Activated CD8-positive, alpha-beta memory T cell treated with anti-CD3 and anti-CD28 coated beads, Interleukin-2, amount 50 U/mL, for 24 hours (primary cell): ENCODE data around the gene CUX1.

Experiments
- DNase-seq: peaks from one replicate; pipeline ENCODE4 v3.0.0-alpha.2; 2020; ENCODE audit errors: extremely low read depth

CUX1 gene

DNA sequence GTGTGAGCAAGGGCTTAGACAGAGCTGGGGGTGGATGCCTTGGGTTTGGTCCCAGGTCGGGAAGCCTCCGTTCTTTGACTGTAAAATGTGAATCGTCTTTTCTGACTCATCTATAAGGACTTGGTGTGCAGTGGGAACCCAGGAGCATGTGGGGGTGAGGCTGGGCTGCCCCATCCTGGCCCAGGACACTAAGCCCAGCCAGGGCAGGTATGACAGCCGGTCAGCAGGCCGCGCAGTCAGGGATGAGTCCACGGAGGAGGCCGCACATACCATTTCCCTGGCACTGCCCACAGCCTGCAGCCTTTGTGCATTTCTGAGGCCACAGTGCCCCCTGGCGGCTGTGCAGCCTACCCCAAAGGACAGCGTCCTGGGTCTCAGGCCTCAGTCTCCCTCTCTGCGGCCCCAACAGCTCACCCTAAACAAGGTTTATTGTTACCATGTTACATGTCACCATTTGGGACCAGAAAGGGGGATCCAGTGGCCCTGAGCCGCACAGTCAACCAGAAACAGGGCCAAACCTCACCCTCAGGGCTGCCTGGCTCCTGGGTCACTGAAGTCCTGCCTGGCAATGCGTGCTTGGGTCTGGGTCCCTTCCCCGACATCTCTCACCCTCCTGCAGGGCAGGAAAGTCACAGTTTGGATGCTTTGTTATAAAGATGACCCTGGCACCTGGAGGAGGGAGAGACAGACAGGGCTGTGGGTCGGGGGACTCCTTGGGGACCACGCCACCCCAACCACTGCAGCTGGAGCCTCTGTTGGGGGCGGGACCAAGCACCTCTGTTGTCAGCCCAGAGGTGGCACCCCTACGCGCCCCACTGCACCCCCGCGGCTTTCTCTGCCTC lies 454.9 kb downstream of the CUX1 start:
- DNase-seq, result peak; percentile 27

DNA sequence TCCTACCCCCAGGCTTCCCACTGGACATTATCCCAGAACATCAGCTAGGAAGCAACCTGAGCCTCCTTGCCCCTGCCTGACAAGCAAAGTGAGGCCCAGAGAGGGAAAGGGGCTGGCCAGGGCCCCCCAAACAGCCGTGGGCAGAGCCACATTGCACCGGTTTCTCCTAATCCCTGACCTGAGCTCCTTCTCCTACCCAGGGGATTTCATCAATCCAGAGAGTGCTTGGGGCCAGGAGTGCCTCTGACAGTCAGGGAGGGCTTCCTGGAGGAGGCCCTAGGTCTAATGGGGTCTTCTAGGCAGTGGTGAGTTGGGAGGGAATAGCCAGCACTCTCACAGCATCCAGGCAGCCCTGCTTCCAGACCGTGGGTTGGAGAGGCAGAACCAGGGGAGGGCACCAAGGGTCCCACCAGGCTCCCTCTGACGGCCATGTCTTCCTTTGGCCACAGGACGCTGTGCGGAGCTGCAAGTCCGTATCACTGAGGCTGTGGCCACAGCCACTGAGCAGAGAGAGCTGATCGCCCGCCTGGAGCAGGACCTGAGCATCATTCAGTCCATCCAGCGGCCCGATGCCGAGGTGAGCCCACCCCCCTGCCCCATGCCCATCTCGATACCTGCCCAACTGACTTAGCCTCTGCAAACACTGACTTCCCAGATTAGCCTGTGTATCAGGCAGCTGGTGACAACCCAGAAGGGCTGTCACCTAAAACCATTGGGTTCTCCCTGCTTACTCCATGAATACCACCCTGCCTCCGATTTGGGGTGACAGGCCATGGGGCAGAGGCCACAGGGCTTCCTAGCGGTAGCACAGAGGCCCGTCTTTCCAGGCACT lies 455.7 kb downstream of the CUX1 start:
- no peak for DNase-seq

DNA sequence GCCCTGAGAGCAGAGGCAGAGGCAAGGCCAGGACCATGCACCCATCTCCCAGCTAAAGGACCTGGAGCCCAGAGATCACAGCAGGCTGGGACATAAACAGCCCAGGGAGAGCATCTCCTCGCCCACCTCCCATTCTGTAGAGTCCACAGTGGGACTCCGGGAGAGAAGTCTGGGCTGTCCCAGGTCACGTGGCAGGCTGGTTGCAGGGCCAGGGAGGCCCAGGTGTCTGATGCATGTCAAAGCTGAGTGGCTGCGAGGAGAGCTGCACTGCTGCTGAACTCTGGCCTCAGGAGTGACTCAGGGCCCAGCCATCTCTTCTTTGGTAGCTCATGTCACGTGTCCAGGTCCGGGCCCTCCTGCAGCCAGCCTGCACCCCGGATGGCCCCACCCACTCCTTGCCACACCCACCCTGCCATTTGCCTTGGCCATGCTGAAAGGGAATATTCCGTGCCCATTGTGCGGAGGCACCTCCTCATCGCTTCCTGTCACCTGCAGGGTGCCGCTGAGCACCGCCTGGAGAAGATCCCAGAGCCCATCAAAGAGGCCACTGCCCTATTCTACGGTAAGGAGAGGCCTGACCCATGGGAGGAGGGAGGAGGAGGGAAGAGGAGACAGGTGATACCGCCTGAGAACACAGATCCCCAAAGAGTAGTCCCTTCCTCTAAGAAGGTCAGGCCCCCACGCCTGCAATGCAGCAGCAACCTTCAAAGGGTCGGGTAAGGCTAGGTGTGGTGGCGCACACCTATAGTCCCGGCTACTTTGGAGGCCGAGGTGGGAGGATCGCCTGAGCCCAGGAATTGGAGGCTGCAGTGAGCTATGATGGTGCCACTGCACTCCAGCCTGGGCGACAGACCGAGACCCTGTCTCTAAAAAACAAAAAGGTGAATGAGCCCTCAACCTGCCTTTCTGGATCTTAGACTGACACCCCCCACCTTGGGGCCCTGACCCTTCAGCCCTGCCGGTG lies 456.6 kb downstream of the CUX1 start:
- DNase-seq, result no peak

DNA sequence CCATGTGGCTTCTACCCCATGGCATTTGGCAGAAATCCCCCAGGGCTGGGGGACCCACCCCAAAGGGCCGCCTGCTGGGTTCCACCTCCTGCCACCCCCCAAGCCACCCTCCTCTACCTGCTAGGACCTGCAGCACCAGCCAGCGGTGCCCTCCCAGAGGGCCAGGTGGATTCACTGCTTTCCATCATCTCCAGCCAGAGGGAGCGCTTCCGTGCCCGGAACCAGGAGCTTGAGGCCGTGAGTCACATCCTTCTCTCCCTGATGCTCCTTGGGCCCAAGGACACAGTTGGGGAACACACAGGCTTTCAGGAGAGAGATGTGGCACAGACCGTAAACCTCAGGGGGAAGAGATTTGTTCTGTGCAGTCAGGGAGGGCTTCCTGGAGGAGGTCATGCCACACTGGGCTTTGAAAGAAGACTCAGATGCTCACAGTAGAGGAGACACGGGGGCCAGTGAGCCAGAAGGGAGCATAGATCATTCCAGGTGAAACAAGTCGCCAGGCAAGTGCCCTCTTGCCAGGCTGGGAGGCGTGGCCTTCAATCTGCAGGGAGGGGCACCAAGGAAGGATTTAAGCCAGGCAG lies 457.8 kb downstream of the CUX1 start:
- DNase-seq, result no peak

DNA sequence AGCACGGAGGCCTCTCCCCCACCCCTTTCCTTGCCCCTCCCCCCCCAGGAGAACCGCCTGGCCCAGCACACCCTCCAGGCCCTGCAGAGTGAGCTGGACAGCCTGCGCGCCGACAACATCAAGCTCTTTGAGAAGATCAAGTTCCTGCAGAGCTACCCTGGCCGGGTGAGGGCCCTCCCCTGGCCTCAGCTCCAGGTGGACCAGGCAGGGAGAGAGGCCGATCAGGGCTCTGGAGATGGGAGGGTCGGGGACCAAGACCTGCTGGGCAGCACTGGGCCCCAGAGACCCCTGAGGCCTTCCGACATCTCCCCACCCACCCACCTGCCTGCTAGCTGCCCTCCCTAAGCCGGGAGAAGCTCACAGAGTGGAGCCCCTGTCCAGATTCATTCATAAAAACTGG lies 460.5 kb downstream of the CUX1 start:
- DNase-seq, result no peak

DNA sequence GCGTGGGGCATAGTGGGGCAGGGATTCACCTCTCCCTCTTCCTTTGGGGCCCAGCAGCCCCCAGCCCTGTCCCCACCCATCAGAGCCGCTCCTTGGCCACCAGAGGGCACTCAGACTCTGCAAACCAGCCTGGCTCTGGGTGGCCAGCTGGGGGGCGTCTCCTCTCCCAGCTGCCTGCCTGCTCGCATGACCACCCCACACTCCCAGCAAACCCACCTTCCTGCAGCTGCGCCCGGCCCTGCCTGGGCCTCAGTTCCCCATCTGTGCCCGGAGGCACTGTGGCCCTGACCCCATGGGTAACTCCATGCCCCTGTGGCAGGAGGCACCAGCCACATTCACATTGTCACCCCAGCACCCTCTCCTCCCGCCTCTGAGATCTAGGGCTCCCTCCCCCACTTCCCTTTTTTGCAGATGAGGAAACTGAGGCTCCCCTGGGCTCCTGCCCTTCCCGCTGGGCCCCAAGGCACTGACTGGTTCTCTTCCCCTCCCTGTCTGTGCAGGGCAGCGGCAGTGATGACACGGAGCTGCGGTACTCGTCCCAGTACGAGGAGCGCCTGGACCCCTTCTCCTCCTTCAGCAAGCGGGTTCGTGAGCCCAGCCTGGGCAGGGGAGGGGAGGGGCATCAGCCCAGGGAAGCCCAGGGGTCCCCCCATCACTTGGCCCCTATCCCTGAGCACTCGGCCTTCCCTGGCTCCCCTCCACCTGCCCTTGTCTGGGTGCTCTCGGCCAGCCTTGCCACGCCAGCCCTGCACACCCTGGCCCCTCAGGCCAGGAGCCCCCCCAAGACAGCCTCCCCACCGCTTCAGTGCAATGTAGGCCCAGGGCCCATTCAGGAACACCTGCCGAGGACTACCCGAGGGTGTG lies 462.3 kb downstream of the CUX1 start:
- no peak for DNase-seq

DNA sequence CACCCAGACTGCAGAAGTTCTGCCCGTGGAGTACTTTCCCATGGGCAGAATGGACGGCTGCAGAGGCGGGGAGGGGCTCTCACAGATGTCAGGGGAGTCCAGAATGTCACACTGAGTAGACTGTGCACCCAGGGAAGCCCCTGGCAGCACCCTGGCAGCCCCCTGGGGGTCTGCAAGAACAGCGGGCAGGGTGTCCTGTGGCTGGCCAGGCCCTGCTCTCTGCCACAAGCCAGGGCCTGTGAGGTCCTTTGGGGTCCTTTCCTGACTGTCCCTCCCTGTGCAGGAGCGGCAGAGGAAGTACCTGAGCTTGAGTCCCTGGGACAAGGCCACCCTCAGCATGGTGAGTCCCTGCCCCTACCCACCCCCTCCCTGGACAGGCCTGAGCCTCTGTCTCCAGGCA lies 463.1 kb downstream of the CUX1 start:
- no peak for DNase-seq

DNA sequence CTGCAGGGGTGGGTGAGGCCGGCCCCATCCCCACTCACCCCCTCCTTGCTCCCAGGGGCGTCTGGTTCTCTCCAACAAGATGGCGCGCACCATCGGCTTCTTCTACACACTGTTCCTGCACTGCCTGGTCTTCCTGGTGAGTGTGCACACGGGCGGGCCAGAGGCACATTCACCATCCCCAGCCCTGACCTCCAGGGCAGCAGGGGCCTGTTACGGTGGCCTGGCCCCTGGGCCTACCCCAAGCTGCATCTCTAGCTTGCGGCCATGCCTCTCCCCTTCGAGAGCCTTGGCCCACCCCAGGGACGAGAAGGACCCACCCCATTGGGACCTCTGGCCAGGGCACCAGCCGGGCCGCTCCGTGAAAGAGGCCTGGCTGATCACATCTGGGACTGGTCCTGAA lies 464.4 kb downstream of the CUX1 start:
- no peak for DNase-seq

DNA sequence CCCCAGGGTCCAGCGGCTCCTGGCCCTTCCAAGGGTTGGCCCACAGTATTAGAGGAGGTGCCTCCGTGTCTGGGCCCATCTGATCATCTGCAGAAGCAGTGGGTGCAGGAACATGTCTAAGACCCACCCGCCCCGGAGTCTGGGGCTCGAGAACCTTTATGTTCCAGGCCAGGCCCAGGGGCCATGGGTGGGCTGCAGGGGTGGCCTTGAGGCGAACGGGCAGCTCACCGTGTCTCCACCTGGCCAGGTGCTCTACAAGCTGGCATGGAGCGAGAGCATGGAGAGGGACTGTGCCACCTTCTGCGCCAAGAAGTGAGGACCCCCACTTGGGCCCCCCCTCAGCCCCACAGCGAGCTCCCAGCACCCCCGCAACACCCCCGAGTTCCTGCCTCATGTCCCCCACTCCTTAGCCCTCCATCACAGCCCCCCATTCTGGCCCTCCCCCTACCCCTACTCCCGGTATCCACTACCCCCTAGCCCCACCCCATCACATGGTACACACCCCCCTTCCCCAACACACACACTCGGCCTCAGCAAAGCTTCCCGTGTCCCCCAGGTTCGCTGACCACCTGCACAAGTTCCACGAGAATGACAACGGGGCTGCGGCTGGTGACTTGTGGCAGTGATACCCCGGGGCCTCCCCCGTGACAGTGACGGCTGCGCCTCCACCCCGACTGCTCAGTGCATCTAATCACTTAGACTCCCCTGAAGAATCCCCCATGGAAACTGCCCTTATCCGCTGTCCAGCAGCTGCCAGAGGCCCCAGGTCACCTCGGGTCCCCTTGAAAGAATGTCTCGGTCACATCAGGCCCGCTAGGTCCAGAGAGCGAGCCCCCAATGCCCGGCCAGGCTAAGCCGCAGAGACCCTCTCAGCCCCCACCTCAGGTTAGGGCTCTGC lies 465.3 kb downstream of the CUX1 start:
- DNase-seq, result no peak

DNA sequence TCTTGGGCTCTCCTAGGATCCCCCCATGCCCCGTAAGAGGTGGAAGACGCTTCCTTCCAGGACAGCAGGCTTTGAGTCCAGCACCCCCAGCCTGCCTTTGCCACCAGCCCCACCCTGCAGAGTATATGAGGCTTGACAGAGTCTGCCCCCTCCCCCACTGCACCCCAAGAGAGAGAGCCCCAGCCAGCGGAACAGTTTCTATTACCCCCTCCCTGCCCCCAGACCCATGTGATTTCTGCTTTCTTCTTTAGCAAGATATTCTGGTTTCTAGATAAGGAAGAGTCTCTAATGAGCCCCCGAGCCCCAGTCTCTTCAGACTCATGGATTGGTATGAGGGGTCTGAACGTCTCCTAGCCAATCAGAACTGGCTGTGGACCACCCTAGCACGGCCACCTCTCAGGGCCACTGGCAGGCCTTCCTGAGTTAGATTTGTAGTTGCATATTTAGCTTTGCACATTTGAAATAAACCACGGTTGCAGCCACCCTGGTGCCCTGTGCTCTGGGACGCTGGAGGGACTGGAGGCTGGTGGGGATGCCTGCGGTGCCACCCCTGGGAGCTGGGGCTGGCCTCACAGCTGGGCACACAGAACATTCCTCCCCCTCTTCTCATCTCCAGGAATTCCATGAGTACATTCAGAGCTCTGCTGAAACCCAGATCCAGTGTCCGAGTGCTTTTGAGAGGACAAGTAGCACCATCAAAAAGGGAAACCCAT lies 466.2 kb downstream of the CUX1 start:
- no peak for DNase-seq

DNA sequence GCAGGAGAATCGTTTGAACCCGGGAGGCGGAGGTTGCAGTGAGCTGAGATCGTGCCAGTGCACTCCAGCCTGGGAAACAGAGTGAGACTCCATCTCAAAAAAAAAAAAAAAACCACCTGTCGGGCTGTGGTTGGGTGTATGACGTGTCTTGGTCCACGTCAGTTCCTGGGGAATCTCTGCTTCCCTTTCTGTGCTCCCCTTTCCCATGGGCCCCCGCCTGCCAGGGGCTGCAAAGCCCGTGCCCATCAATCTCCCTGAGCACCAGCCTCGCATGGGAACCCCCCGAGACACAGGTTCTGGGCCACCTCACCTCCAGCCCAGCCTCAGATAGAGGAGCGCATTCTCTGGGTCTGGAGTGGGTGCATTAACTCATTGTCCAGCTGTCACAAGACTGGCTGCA lies 467.0 kb downstream of the CUX1 start:
- DNase-seq, result no peak

DNA sequence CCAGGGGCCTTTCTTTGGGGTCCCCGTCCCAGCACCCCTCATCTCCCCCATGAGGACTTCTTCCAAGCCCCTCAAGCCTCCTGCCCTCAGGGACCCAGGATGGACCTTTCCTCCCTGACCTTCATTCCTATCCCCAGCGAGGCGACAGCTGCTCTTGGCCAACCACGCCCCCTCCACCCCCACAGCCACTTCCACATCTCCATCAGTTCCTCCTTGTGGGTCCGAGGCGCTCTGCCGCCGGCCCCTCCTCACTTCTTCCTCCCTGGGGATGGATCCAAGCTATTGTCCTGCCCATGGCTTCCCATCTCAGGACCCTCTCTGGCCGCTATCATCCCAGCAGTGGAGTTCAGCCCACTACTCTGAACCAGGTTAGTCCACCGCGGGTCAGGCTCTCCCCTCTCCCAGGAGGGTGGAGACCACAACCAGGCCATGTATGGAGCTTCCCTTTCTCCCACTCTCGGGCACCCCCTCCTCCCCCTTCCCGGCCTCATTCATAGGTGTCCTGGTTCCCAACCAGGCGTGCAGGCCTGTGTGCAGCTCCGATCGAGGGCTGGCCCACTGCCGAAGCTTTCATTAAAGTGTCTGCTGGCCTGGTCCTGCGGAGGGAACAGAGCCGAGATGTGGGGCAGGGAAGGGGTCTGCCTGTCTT lies 467.6 kb downstream of the CUX1 start:
- no peak for DNase-seq

DNA sequence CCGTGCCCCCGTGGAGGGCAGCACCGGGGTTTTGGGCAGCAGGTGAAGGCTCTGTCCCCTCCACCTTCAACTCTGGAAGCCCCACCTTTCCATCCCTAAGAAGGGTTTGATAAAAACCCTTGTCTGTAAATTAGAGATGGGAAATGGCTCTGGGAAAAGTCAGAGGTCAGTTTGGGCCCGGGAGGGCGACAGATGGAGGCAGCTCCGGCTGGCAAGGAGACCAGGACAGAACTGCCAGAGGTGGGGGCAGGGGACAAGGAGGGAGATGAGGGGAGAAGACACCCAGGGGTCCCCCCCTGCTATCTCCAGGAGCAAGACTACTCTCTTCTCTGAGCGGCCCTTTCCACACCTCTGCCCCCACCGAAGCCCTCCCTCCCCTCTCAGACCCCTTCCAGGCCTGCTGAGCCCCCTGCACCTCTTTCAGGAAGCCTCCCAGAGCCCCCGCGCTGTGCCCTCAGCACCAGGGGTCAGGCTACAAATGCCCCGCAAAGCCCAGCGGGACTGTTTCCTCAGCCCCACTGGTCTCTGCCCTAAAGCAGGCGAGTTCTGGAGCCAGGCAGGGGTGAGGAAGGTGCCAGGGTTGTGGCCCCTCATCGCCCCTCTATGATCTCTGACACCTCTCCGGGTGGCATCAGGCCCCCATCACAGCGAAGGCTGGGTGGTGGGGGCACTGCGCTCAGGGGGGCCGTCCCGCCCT lies 468.3 kb downstream of the CUX1 start:
- DNase-seq, result no peak

DNA sequence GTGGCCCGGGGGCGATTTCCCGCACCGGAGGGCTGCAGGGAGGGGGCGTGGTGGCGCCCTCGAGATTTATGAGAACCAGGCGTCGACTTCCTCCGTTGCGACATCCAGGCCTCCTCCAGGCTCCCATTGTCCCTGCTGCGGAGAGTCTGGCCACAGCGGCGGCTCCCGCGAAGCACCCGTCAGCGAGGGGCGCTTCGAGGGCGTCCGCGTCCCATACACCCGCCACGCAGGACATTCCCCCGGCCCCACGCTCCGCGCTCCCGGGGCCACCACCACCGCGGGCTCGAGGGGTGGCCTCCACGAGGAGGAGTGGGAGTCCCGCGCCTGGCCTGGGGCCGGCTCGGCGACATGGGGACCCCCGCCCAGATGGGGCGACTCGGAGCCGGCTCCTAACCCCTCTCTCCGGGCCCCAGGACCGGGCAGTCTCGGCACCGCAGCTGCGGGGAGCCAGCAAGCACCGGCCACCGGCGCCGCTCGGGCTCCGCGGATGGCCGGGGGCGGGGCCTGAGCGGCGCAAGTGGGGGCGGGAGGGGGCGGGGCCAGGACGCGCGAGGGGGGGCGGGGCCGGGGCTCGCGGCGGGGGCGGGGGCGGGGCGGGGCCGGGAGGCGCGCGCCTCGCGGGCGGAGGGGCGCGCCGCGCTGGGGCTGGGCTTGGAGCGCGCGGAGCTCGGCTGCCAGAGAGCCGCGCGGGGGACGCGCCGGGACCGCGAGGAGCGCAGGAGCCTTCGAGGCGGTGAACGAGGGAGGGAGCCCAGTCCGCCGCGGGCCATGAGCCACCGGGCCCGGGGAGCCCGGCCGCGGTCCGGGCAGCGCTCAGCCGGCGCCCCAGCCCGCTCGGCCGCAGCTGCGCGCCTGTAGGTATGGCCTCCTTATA lies 469.0 kb downstream of the CUX1 start, which contains the start of gene SH2B2:
Gene SH2B2 (plus strand): TSS at position 632 of the 874 bp plus-strand sequence. CDS start 13,683 bp downstream, outside the sequence.
- DNase-seq, result no peak

DNA sequence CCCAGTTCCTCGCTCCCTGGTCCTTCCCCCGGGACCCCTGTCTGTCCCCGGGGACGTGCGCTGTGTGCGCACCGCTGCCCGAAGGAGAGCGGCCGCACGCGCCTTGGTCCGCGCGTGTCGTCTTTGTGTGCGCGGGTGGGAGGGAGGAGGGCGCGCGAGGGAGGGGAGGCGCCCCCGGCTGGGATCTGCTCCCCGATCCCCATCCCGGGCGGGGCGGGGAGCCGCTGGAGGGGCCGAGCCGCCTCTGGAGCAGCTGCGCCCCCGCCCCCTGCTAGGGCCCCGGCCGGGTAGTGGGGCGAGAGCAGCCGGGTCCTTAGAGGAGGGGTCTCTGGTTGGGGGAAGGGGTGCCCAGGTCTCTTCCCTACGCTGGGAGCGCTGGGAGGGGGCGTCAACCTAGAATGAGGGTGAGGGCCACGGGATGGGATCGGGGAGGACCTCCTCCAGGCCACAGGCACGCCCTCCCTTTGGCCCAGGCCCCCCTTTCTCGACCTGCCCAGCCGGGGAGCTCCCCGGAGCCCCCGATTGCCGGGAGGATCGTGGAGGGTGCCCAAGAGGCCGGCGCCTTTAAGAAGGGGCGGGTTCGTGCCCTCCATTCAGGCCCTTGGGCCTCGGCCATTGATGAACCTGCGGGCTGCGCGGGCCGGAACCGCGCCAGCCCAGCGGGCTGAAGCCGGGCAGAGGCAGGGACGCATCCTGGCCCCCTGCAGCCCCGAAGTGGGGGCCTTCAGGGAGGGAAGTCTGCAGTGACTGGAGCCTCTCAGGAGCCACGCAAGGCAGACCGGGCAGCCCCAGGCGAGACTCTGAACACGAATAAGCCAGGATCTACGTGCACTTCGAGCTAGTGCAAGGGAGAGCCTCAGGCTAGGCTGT lies 469.9 kb downstream of the CUX1 start:
- DNase-seq, result no peak

DNA sequence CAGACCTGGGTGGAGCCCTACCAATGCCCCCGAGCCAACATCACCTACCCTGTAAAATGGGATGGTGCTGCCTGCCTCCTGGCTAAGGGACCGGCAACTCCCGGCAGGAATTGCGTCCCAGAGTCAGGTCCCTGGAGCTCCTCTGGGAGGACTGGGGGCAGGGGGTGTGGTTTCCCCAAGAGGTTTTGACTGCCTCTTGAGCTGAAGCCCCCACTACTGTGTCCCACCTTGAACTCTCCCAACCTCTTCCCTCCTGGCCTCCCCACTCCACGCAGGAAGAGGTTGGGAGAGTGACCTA lies 470.5 kb downstream of the CUX1 start:
- DNase-seq, result no peak
